Astrocyte of the hippocampus (primary cell): ENCODE results near the gene DIP2A.
A peak's percentile ranks its signal among the peaks of the same experiment; 100 is the strongest.

Experiments
- DNase-seq: peaks from one replicate; pipeline ENCODE4 v3.0.0; 2011; ENCODE audit warnings: low read depth, low spot score

DIP2A gene, protein sequence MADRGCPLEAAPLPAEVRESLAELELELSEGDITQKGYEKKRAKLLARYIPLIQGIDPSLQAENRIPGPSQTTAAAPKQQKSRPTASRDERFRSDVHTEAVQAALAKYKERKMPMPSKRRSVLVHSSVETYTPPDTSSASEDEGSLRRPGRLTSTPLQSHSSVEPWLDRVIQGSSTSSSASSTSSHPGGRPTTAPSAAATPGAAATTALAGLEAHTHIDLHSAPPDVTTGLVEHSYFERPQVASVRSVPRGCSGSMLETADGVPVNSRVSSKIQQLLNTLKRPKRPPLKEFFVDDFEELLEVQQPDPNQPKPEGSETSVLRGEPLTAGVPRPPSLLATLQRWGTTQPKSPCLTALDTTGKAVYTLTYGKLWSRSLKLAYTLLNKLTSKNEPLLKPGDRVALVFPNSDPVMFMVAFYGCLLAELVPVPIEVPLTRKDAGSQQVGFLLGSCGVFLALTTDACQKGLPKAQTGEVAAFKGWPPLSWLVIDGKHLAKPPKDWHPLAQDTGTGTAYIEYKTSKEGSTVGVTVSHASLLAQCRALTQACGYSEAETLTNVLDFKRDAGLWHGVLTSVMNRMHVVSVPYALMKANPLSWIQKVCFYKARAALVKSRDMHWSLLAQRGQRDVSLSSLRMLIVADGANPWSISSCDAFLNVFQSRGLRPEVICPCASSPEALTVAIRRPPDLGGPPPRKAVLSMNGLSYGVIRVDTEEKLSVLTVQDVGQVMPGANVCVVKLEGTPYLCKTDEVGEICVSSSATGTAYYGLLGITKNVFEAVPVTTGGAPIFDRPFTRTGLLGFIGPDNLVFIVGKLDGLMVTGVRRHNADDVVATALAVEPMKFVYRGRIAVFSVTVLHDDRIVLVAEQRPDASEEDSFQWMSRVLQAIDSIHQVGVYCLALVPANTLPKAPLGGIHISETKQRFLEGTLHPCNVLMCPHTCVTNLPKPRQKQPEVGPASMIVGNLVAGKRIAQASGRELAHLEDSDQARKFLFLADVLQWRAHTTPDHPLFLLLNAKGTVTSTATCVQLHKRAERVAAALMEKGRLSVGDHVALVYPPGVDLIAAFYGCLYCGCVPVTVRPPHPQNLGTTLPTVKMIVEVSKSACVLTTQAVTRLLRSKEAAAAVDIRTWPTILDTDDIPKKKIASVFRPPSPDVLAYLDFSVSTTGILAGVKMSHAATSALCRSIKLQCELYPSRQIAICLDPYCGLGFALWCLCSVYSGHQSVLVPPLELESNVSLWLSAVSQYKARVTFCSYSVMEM (N-terminal part only)

GRCh38 chr21:46458315-46459023 lies at the start of gene DIP2A:
Gene DIP2A (plus strand): TSS chr21:46458891. CDS start chr21:46459132, 241 bp downstream.
- DNase-seq: peak; percentile 99

DNA sequence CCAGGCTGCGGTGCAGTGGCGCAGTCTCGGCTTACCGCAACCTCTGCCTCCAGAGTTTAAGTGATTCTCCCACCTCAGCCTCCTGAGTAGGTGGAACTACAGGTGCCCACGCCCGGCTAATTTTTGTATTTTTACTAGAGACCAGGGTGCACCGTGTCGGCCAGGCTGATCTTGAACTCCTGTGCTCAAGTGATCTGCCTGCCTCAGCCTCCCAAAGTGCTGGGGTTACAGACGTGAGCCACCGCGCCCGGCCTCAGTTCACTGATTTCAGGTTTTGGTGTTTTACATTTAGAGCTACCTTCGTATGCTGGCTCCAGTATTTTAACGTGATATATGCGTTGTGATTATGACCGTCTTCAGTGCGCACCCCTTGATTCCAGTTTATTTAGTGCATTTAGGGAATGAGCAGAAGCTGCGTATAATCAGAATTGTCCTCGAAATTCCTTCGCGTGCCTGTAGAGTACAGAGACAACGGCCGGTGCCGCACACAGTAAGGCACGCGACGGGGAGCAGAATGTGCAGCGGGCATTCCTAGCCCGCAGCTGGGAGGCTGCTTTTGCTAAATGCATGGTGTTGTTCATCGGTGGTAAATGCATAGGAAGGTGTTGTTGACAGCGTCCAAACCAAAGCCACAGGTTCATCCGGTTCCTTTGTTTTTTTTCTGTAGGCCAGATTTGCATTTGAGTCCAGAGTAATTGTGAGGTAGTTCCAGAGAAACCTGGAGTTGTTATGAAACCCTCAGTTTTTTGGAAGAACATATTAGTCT lies 48.9 kb upstream of the DIP2A start:
- no peak for DNase-seq

DNA sequence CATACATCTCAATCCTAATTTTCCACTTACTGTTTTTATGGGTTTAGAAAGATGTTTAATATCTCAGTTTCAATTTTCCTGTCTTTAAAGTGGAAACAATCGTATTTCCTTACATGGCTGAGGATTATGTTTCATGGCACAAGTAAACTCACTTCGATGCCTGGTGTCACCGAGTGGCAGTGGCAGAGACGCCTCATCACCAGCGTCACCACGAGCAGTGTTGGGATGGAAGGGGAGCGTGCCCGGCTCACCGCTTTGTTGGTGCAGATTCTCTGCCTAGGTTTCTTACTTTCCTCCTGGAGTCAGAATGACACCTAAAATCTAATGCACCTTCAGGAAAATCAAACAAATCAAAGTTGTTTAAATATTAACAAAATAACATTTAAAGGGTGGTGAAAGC lies 48.2 kb upstream of the DIP2A start:
- DNase-seq: no peak

DNA sequence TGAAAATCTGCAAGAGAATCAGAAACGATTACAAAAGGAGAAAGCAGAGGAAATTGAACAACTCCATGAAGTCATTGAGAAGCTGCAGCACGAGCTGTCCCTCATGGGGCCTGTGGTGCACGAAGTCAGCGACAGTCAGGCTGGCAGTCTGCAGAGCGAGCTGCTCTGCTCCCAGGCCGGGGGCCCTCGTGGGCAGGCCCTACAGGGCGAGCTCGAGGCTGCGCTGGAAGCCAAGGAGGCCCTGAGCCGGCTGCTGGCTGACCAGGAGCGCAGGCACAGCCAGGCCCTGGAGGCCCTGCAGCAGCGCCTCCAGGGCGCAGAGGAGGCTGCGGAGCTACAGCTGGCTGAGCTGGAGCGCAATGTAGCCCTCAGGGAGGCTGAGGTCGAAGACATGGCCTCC lies 47.5 kb upstream of the DIP2A start:
- no peak for DNase-seq

- DNase-seq: no peak
Observed at GRCh38 chr21:46411691-46412090, 47.0 kb upstream of the DIP2A start.

DNA sequence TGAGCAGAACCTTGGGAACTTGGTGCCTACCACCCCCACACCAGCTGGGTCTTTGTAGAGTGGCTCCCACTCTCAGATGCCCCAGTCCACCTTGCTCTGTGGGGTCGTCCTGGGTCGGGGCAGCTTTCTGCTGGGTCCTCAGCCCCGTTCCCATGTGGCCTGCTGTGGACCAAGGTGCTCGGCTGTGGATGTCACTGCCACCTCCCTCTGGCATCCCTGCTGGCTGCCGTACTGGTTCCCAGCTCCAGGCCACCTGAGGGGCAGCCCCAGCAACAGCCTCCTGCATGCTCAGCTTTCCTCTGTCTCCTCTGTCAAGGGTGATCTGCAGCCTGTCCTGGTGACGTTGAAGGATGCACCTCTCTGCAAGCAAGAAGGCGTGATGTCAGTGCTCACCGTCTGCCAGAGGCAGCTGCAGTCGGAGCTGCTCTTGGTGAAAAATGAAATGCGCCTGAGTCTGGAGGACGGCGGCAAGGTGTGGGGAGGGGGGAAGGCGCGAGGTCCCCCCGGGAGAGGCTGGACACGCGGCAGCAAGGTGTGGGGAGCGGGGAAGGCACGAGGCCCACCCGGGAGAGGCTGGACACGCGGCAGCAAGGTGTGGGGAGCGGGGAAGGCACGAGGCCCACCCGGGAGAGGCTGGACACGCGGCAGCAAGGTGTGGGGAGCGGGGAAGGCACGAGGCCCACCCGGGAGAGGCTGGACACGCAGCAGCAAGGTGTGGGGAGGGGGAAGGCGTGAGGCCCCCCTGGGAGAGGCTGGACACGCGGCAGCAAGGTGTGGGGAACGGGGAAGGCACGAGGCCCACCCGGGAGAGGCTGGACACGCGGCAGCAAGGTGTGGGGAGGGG lies 45.9 kb upstream of the DIP2A start:
- no peak for DNase-seq

GRCh38 chr21:46413365-46413696 lies 45.4 kb upstream of the DIP2A start:
- no peak for DNase-seq

DNA sequence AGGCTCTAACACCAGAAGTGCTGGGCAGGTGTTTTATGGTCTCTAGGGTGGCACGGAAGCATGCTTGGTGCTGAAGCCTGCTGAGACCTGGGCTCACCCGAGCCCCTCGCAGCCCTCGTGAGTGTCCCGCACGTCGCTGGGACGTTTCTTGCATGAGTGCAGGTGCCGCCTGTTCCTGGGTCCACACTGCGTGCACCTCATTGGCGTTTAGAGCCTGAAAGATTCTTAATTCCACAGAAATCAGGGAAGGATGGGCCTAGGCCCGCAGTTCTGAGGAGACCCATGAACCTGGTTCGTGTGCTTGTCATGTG lies 43.8 kb upstream of the DIP2A start:
- DNase-seq: no peak

- DNase-seq: no peak
Observed at GRCh38 chr21:46416551-46416950, 42.1 kb upstream of the DIP2A start.

GRCh38 chr21:46418265-46418946 lies 40.3 kb upstream of the DIP2A start:
- no peak for DNase-seq

DNA sequence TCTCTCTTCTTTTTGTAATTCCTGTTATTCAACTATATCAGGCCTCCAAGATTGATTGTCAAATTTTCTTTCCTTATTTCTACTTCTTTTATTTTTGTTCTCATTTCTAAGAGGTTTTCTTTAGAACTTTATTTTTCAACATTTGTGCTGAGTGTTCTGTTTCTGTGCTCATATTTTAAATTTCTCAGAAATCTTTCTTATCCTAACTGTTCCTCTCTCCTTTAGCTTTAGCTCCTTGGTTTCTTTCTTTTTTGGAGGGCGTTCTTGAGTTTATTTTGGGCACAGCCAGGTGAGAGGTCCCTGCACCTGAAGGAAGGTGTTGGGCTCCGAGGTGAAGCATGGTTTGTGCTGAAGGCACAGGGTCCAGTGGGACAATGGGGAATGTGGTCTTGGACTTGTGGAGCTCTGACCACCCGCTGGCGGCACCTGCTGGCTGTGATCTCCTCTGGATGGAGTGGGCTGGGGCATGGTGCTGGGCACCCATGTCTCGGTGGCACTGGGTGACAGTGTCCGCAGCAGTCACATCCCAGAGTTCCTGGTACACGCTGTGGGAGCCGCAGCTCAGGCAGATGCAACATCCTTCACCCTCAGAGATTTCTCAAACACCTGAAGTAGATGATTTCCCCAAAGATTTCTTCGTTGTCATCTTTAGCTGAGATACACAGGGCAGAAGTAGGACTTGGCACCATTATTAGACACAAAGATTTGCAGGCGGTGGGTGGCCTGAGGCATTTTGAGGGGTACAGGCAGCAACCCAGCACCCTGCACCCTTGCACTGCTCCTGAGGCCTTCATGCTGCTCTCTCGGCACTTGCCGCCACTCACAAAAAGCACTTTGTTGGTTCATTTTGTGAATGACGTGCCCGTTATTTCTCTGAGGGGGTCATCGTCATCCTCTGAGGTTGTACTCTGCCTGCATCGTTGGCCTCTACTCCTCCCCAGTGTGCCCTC lies 38.2 kb upstream of the DIP2A start:
- DNase-seq: no peak

DNA sequence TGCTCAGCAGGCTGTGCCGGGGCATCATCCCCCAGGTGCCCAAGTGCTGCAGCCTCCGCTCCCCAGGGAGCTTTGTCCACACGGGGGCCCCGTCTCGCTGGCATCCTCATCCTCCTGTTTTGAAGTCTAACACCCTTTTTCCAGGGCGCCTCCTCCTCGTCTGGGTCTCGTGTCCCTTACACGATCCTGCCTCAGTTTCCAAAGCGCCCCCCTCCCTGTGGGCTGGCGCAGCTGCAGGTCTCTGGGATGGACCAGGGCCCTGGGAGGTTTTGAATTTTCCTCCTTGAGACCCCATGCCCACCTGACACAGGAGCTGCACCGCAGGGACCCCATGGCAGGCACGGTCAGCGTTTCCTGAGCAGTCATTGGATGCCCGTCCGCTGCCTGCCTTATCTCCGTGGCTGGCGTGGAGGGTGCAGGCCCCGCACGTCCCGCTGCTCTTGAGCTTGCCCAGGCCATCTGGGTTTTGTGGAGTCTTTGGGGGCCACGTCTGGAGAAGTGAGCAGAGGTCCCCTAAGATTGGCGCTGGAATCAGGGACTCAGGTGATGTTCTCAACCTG lies 37.4 kb upstream of the DIP2A start:
- DNase-seq: no peak

DNA sequence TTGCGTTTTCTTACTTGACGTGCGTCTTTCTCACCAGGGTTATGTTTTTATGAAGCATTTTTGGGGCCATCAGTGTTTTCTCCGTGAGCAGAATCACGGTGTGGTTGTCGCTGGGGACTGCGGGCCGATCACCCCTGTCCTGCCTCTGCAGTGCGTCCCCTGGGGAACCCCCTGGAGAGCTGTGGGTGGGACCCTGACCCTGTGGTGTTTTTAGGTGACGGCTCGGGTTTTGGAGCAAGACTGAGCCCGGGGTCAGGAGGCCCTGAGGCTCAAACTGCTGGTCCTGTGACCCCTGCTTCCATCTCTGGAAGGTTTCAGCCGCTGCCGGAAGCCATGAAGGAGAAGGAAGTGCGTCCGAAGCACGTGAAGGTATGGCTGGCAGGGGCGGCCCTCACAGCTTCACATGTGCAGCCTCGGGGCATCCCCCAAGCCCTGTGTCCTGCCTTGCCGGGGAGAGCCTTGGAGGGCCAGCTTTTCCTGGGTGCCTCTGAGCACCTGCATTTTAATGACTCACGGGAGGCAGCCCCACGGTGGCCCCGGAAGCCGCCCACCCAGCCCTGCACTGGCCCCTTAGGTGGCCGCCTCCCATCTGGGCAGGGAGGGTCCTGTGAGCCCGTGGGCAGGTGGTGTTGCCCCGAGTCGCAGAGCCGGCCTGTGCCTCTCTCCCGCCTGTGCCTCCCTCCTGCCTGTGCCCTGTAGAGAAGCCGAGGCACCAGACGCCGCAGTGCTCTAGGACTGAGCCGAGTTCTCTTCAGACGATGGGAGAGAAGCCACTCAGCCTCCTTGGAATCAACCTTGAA lies 36.7 kb upstream of the DIP2A start:
- no peak for DNase-seq

DNA sequence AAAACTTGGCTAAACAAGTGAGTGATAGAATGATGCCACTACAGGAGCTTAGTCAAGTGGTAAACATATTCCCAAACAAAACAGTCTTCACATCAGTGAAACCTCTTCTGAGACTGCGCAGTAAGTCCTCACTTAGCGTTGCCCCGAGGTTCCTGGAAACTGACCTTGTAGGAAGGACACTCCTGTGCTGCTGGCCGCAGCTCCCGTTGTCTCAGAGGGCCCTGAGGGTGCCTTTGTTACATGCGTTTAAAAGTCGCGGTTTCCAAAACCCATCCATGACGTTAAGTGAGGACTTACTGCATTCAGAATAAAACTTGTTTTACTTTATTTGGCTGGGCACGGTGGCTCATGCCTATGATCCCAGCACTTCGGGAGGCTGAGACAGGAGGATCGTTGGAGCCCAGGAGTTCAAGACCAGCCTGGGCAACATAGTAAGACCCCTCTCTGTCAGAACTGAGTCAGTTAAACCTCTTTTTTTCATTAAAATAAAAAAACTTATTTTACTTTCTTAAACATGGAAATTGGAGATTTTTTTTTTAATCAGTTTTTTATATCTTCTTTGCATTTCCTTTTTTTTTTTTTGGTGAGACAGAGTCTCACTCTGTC lies 36.0 kb upstream of the DIP2A start:
- DNase-seq: no peak

GRCh38 chr21:46423546-46424038 lies 35.1 kb upstream of the DIP2A start:
- DNase-seq: no peak

GRCh38 chr21:46424039-46424591 lies 34.6 kb upstream of the DIP2A start:
- no peak for DNase-seq
